HG02943 (cell line): ENCODE results near the gene SNRNP27.
"Not testable (repeated sequence)": the region's sequence is repeated elsewhere in the genome, so short reads cannot be mapped to it uniquely, and the experiment has no call there.

Experiments
- ATAC-seq: cut with Tn5 transposase; IDR thresholded peaks from one replicate; pipeline ENCODE4 v1.9.1; 2021; ENCODE audit warnings: mild to moderate bottlenecking, low read depth, moderate library complexity; ENCODE audit not compliant: unreplicated experiment

SNRNP27 gene

GRCh38 chr2:69893684-69894551 lies at the start of gene SNRNP27:
TSS of gene SNRNP27 (plus strand) at chr2:69893956. CDS start at chr2:69893985, 29 bp downstream.
- ATAC-seq: no peak

GRCh38 chr2:69843993-69844392 lies 49.8 kb upstream of the SNRNP27 start:
- no peak for ATAC-seq

GRCh38 chr2:69844560-69844959 lies 49.2 kb upstream of the SNRNP27 start:
- ATAC-seq: no peak

- ATAC-seq: no peak
Observed at GRCh38 chr2:69846182-69847067, 47.3 kb upstream of the SNRNP27 start.

GRCh38 chr2:69847068-69847828 lies 46.5 kb upstream of the SNRNP27 start:
- ATAC-seq: no peak

GRCh38 chr2:69848186-69848790 lies 45.5 kb upstream of the SNRNP27 start:
- ATAC-seq: no peak

- ATAC-seq: no peak
Observed at GRCh38 chr2:69858261-69858660, 35.5 kb upstream of the SNRNP27 start.

- ATAC-seq: no peak
Observed at GRCh38 chr2:69863298-69863697, 30.5 kb upstream of the SNRNP27 start.

GRCh38 chr2:69888451-69888850 lies 5.3 kb upstream of the SNRNP27 start:
- ATAC-seq: no peak

GRCh38 chr2:69889302-69889701 lies 4.5 kb upstream of the SNRNP27 start:
- ATAC-seq: no peak

GRCh38 chr2:69890881-69891280 lies 2.9 kb upstream of the SNRNP27 start:
- no peak for ATAC-seq

GRCh38 chr2:69892838-69893424 lies 825 bp upstream of the SNRNP27 start:
- ATAC-seq: not testable (repeated sequence)

GRCh38 chr2:69894737-69895136 lies 981 bp downstream of the SNRNP27 start:
- ATAC-seq: not testable (repeated sequence)

- ATAC-seq: no peak
Observed at GRCh38 chr2:69902213-69902922, 8.6 kb downstream of the SNRNP27 start.

- ATAC-seq: no peak
Observed at GRCh38 chr2:69907216-69907615, 13.5 kb downstream of the SNRNP27 start.

GRCh38 chr2:69911985-69912563 lies 18.3 kb downstream of the SNRNP27 start:
- ATAC-seq: no peak

- ATAC-seq: peak; percentile 95
Observed at GRCh38 chr2:69914164-69914949, 20.6 kb downstream of the SNRNP27 start.
